HG03521 (cell line): ENCODE results near the gene GALNT10.
"Not testable (repeated sequence)": the region's sequence is repeated elsewhere in the genome, so short reads cannot be mapped to it uniquely, and the experiment has no call there.

Experiments
- ATAC-seq: cut with Tn5 transposase; IDR thresholded peaks from one replicate; pipeline ENCODE4 v1.9.1; 2021; ENCODE audit warnings: mild to moderate bottlenecking, moderate library complexity; ENCODE audit not compliant: unreplicated experiment

GALNT10 gene

GRCh38 chr5:154190595-154191304, at the start of gene GALNT10:
GALNT10 (plus strand) TSS chr5:154190733; CDS start chr5:154190867, 134 bp downstream.
- ATAC-seq = peak; percentile 75

- ATAC-seq = no peak
Measured at GRCh38 chr5:154141745-154142221, 48.8 kb upstream of the GALNT10 start.

GRCh38 chr5:154143211-154143641, 47.3 kb upstream of the GALNT10 start:
- no peak for ATAC-seq

GRCh38 chr5:154145268-154145667, 45.3 kb upstream of the GALNT10 start:
- ATAC-seq = no peak

GRCh38 chr5:154146409-154146808, 44.1 kb upstream of the GALNT10 start:
- ATAC-seq = no peak

GRCh38 chr5:154147666-154148065, 42.9 kb upstream of the GALNT10 start:
- ATAC-seq = no peak

- ATAC-seq = not testable (repeated sequence)
Measured at GRCh38 chr5:154150471-154150870, 40.1 kb upstream of the GALNT10 start.

- no peak for ATAC-seq
Measured at GRCh38 chr5:154157483-154158378, 32.8 kb upstream of the GALNT10 start.

- no peak for ATAC-seq
Measured at GRCh38 chr5:154158379-154158737, 32.2 kb upstream of the GALNT10 start.

- ATAC-seq = no peak
Measured at GRCh38 chr5:154159343-154159742, 31.2 kb upstream of the GALNT10 start.

GRCh38 chr5:154162539-154163151, 27.9 kb upstream of the GALNT10 start:
- no peak for ATAC-seq

- no peak for ATAC-seq
Measured at GRCh38 chr5:154163327-154164248, 26.9 kb upstream of the GALNT10 start.

- ATAC-seq = no peak
Measured at GRCh38 chr5:154164249-154164581, 26.3 kb upstream of the GALNT10 start.

- ATAC-seq = no peak
Measured at GRCh38 chr5:154165886-154166285, 24.6 kb upstream of the GALNT10 start.

GRCh38 chr5:154166901-154167791, 23.4 kb upstream of the GALNT10 start:
- ATAC-seq = no peak

GRCh38 chr5:154168395-154168794, 22.1 kb upstream of the GALNT10 start:
- ATAC-seq = no peak

- ATAC-seq = no peak
Measured at GRCh38 chr5:154172785-154173184, 17.7 kb upstream of the GALNT10 start.

GRCh38 chr5:154174091-154174490, 16.4 kb upstream of the GALNT10 start:
- ATAC-seq = no peak

GRCh38 chr5:154176181-154176580, 14.4 kb upstream of the GALNT10 start:
- ATAC-seq = no peak
